Esophagus (tissue), 2 donors: ENCODE data around the gene TMEM89. TPM values are rescaled to one million over a fixed set of nuclear protein-coding genes. Genes with fewer than 3 reads are reported as not detected.

Experiments used
- H3K27ac ChIP-seq, 2 donors: one replicate each; pipeline ENCODE4 v1.5.1; 2013; ENCODE audit warnings: low read depth in 2 of 2, mild to moderate bottlenecking in 2 of 2, inconsistent platforms in 1 of 2, low read length in 1 of 2, moderate library complexity in 1 of 2
- H3K27me3 ChIP-seq, 2 donors: one replicate each; pipeline ENCODE4 v1.6.1; 2013; ENCODE audit warnings: low read length in 2 of 2, control low read depth in 1 of 2, mild to moderate bottlenecking in 1 of 2; ENCODE audit not compliant: insufficient read depth in 2 of 2, control insufficient read depth in 1 of 2
- H3K36me3 ChIP-seq, 2 donors: one replicate each; pipeline ENCODE4 v1.6.1; 2013; ENCODE audit warnings: low read length in 1 of 2; ENCODE audit not compliant: control insufficient read depth in 2 of 2, insufficient read depth in 2 of 2
- H3K4me1 ChIP-seq, 2 donors: one replicate each; pipeline ENCODE4 v1.6.1; 2013; ENCODE audit warnings: low read length in 1 of 2; ENCODE audit not compliant: control insufficient read depth in 2 of 2, insufficient read depth in 2 of 2
- H3K4me3 ChIP-seq, 2 donors: one replicate each; pipeline ENCODE4 v1.5.1; 2013; ENCODE audit warnings: low read length in 2 of 2, mild to moderate bottlenecking in 2 of 2, low read depth in 1 of 2, moderate library complexity in 1 of 2
- H3K9me3 ChIP-seq, 2 donors: one replicate each; pipeline ENCODE4 v1.6.1; 2013; ENCODE audit warnings: mild to moderate bottlenecking in 2 of 2, low read depth in 1 of 2, low read length in 1 of 2, moderate library complexity in 1 of 2; ENCODE audit not compliant: control insufficient read depth in 2 of 2, insufficient read depth in 1 of 2
- WGBS, 2 donors: extraction: QIAGEN DNeasy Blood & Tissue Kit; methylation state at CpG; one replicate each; pipeline ENCODE4 v1.1.7; 2013; 5-methylcytosine and 5-hydroxymethylcytosine counted together
- polyA plus RNA-seq, 2 donors: library from polyadenylated mRNA; stranded (reverse); fragments of 200-250 nt; gene quantifications; one replicate each; pipeline ENCODE4 v1.2.3, GENCODE V29; 2013
- donor health status: healthy with polysubstance abuse.
- donor health status: Bipolar disorder and iron deficiency.

TMEM89 gene
- polyA plus RNA-seq, 2 donors: not detected

- Histone ChIP-seq H3K27ac (no peak overlapping the region), H3K9me3 (peaks cover 5% of the 10 kb centered on the region in 2 donors), H3K4me3 (no peak overlapping the region), H3K36me3 (peaks cover 0 to 2% of the 10 kb centered on the region in 2 donors), H3K27me3 (peaks cover 0 to 3% of the 10 kb centered on the region in 2 donors), H3K4me1 (no peaks in the 10 kb centered on the region)
- 79 to 86% methylated on average over 7 of the region's 7 CpGs for WGBS, 2 donors
Observed at GRCh38 chr3:48619541-48620524, 1.7 kb downstream of the TMEM89 start.

GRCh38 chr3:48617559-48617958, 4.0 kb downstream of the TMEM89 start:
- Histone ChIP-seq H3K4me3 (no peak overlapping the region), H3K27ac (no peak overlapping the region), H3K4me1 (no peaks in the 10 kb centered on the region), H3K27me3 (peaks cover 0 to 3% of the 10 kb centered on the region in 2 donors), H3K9me3 (peaks cover 5% of the 10 kb centered on the region in 2 donors), H3K36me3 (no peaks in the 10 kb centered on the region)
- 94 to 98% methylated on average over 4 of the region's 4 CpGs for WGBS, 2 donors

GRCh38 chr3:48614044-48614443, 7.5 kb downstream of the TMEM89 start:
- WGBS, 2 donors: 43 to 47% methylated on average over 3 of the region's 3 CpGs
- peaks cover 5% of the 10 kb centered on the region in 2 donors for H3K9me3 ChIP-seq
- H3K36me3 ChIP-seq: no peaks in the 10 kb centered on the region
- peaks cover 0 to 2% of the 10 kb centered on the region in 2 donors for H3K4me1 ChIP-seq
- H3K27me3 ChIP-seq: peaks cover 0 to 3% of the 10 kb centered on the region in 2 donors
- H3K27ac ChIP-seq: no peak overlapping the region
- H3K4me3 ChIP-seq: no peak overlapping the region

GRCh38 chr3:48612309-48612708, 9.3 kb downstream of the TMEM89 start:
- H3K27me3 ChIP-seq: peaks cover 0 to 3% of the 10 kb centered on the region in 2 donors
- no peak overlapping the region for H3K4me3 ChIP-seq
- peaks cover 2 to 3% of the 10 kb centered on the region in 2 donors for H3K9me3 ChIP-seq
- peaks cover 0 to 2% of the 10 kb centered on the region in 2 donors for H3K4me1 ChIP-seq
- H3K27ac ChIP-seq: no peak overlapping the region
- 38 to 47% methylated on average over 1 of the region's 1 CpG for WGBS, 2 donors
- no peaks in the 10 kb centered on the region for H3K36me3 ChIP-seq

- Histone ChIP-seq H3K27ac (peak within 1 kb of the TSS; percentile 80 to 96), H3K9me3 (no peaks in the 10 kb centered on the region), H3K36me3 (peaks cover 8 to 13% of the 10 kb centered on the region in 2 donors), H3K4me1 (peaks cover 0 to 2% of the 10 kb centered on the region in 2 donors), H3K4me3 (peak within 1 kb of the TSS; percentile 84 to 96), H3K27me3 (no peaks in the 10 kb centered on the region)
- WGBS, 2 donors: 2 to 3% methylated on average over 82 to 86 of the region's 86 CpGs
Observed at GRCh38 chr3:48609088-48610005, 12.2 kb downstream of the TMEM89 start, which contains the start of gene UQCRC1. TSS of gene UQCRC1 (minus strand) at chr3:48609646. CDS start at chr3:48609620, 26 bp downstream.

- Histone ChIP-seq H3K36me3 (peaks cover 20 to 31% of the 10 kb centered on the region in 2 donors), H3K4me1 (peaks cover 0 to 2% of the 10 kb centered on the region in 2 donors)
- 91% methylated on average over 5 of the region's 5 CpGs for WGBS, 2 donors
Observed at GRCh38 chr3:48607519-48607918, 14.1 kb downstream of the TMEM89 start.

GRCh38 chr3:48601622-48601994, 20.0 kb downstream of the TMEM89 start:
- no peaks in the 10 kb centered on the region for H3K9me3 ChIP-seq
- no peak overlapping the region for H3K4me3 ChIP-seq
- no peaks in the 10 kb centered on the region for H3K27me3 ChIP-seq
- 37 to 54% methylated on average over 2 of the region's 2 CpGs for WGBS, 2 donors
- H3K36me3 ChIP-seq: peaks cover 37 to 62% of the 10 kb centered on the region in 2 donors
- no peak overlapping the region for H3K27ac ChIP-seq
- peaks cover 2 to 32% of the 10 kb centered on the region in 2 donors for H3K4me1 ChIP-seq

More at GRCh38 chr3:48607519-48607918, 14.1 kb downstream of the TMEM89 start:
- Histone ChIP-seq H3K9me3 (no peaks in the 10 kb centered on the region), H3K4me3 (no peak overlapping the region), H3K27ac (no peak overlapping the region), H3K27me3 (no peaks in the 10 kb centered on the region)

GRCh38 chr3:48600711-48601621, 20.6 kb downstream of the TMEM89 start:
- Histone ChIP-seq H3K4me1 (peaks cover 2 to 35% of the 10 kb centered on the region in 2 donors), H3K27me3 (no peaks in the 10 kb centered on the region), H3K27ac (peak overlapping the region in 1 of 2 donors; percentile 44), H3K36me3 (peaks cover 37 to 62% of the 10 kb centered on the region in 2 donors), H3K9me3 (no peaks in the 10 kb centered on the region), H3K4me3 (no peak overlapping the region)
- WGBS, 2 donors: 90% methylated on average over 19 of the region's 19 CpGs
